Keratinocyte (primary cell): ENCODE results near the gene CCDC179.

ENCODE experiments used
- CTCF ChIP-seq, 3 experiments: IDR thresholded peaks in 1 of 3; conservative IDR thresholded peaks in 1 of 3; optimal IDR thresholded peaks in 1 of 3; 2 replicates in 2 of 3; 3 replicates in 1 of 3; pipeline versions ENCODE3 to v1.5.1; 2011; ENCODE audit warnings: low read length in 3 of 3, mild to moderate bottlenecking in 3 of 3, moderate library complexity in 2 of 3, control low read depth in 1 of 3, inconsistent platforms in 1 of 3; ENCODE audit not compliant: insufficient read depth in 2 of 3; ENCODE audit errors: extremely low read depth in 1 of 3
- EZH2 ChIP-seq: IDR thresholded peaks from one replicate; pipeline ENCODE4 v1.6.1; 2012; ENCODE audit warnings: inconsistent platforms, mild to moderate bottlenecking, low read length, moderate library complexity

DNA sequence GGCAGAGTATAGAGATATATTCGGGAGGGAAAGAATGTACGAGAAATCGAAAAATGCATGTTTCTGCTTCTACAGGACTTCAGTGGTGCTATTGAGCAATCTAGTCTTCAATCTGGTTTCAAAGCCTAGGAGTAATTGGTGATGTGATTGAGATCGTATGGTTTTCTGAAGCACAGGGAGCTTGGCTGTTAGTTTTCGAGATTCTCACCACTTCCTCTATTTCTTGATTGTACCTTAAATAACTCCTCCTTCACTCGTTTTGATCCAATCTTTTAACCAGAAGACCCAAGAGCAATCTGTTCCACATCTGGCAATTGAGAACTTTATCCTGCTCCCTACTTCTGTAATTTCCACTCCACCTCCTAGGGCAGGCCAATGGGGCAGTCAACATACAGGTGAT, 518 bp downstream of the CCDC179 start:
- no peak for TF ChIP-seq CTCF (optimal IDR thresholded peaks at IDR 0.05 in 1 of 3, IDR thresholded peaks at IDR 0.05 in 1 of 3, conservative IDR thresholded peaks at IDR 0.05 in 1 of 3; ENCODE audit: extremely low read depth in 1 of 3, insufficient read depth in 2 of 3, low read length in 3 of 3)
- no peak for TF ChIP-seq EZH2
